Measurements from ENCODE around the gene TRPC4AP.
"Not testable (repeated sequence)": the region's sequence is repeated elsewhere in the genome, so short reads cannot be mapped to it uniquely, and the experiment has no call there.

The TRPC4AP gene

GRCh38 chr20:35087355-35087754 lies 5.3 kb downstream of the TRPC4AP start:
- TF ChIP-seq, protein P1, sequence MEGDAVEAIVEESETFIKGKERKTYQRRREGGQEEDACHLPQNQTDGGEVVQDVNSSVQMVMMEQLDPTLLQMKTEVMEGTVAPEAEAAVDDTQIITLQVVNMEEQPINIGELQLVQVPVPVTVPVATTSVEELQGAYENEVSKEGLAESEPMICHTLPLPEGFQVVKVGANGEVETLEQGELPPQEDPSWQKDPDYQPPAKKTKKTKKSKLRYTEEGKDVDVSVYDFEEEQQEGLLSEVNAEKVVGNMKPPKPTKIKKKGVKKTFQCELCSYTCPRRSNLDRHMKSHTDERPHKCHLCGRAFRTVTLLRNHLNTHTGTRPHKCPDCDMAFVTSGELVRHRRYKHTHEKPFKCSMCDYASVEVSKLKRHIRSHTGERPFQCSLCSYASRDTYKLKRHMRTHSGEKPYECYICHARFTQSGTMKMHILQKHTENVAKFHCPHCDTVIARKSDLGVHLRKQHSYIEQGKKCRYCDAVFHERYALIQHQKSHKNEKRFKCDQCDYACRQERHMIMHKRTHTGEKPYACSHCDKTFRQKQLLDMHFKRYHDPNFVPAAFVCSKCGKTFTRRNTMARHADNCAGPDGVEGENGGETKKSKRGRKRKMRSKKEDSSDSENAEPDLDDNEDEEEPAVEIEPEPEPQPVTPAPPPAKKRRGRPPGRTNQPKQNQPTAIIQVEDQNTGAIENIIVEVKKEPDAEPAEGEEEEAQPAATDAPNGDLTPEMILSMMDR (IDR thresholded peaks at IDR 0.05): no peak
- no peak overlapping the region for H3K27ac ChIP-seq
- no peak for DNase-seq (ENCODE audit: low spot score)
- no peak overlapping the region for H3K4me3 ChIP-seq

DNA sequence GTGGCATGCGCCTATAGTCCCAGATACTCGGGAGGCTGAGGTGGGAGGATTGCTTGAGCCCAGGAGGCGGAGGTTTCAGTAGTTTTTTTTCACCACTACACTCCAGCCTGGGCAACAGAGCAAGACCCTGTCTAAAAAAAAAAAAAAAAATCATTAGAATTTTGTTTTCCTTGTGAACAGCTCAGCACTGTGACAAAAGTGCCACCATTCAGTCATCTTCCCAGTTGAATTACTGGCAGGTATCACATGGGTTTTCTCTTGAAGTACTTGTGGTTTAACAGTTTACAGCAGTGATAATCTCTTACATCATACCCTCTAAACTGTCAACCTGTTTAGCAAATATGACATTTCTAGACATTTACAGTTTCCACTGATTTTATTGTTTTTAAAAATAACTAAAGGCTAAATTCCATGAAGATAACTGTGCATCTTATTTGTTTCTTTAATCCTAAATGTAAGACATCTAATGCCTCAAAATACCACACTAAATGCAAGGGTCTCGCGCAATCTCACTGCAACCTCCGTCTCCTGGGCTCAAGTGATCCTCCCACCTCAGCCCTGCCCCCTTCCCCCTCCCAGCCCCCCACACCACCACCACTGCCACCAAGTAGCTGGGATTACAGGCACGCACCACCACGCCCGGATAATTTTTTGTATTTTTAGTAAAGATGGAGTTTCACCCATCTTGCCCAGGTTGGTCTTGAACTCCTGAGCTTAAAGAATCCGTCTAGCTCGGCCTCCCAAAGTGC lies 7.0 kb downstream of the TRPC4AP start:
- Histone ChIP-seq H3K4me3 (no peak overlapping the region), H3K27ac (no peak overlapping the region)
- TF ChIP-seq, protein P1 (IDR thresholded peaks at IDR 0.05): no peak
- no peak for DNase-seq (ENCODE audit: low spot score)

- no peak for DNase-seq (ENCODE audit: low spot score)
- H3K27ac ChIP-seq: no peak overlapping the region
- H3K4me3 ChIP-seq: no peak overlapping the region
- TF ChIP-seq, protein P1 (IDR thresholded peaks at IDR 0.05): no peak
Observed at GRCh38 chr20:35084998-35085397, 7.6 kb downstream of the TRPC4AP start.

DNA sequence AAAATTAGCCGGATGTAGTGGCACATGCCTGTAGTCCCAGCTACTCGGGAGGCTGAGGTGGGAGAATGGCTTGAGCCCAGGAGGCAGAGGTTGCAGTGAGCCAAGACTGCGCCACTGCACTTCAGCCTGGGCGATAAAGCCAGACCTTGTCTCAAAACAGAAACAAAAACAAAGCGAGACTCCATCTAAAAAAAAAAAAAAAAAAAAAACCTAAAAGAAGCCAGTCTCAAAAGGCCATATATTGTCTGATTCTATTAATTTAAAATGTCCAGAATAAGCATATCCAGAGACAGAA lies 12.3 kb downstream of the TRPC4AP start:
- H3K4me3 ChIP-seq; DNase-seq (ENCODE audit: low spot score); H3K27ac ChIP-seq: not testable (repeated sequence)

- Histone ChIP-seq H3K4me3 (no peak overlapping the region), H3K27ac (no peak overlapping the region)
- TF ChIP-seq, protein P1 (IDR thresholded peaks at IDR 0.05): no peak
- no peak for DNase-seq (ENCODE audit: low spot score)
Observed at GRCh38 chr20:35079472-35080347, 12.9 kb downstream of the TRPC4AP start.

- Histone ChIP-seq H3K4me3 (no peak overlapping the region), H3K27ac (no peak overlapping the region)
- DNase-seq (ENCODE audit: low spot score): no peak
- TF ChIP-seq, protein P1 (IDR thresholded peaks at IDR 0.05): no peak
Observed at GRCh38 chr20:35077872-35078271, 14.7 kb downstream of the TRPC4AP start.

- TF ChIP-seq, protein P1 (IDR thresholded peaks at IDR 0.05): no peak
- DNase-seq (ENCODE audit: low spot score): no peak
- Histone ChIP-seq H3K27ac (no peak overlapping the region), H3K4me3 (no peak overlapping the region)
Observed at GRCh38 chr20:35077341-35077740, 15.3 kb downstream of the TRPC4AP start.

GRCh38 chr20:35071436-35072153 lies 21.0 kb downstream of the TRPC4AP start:
- H3K27ac ChIP-seq; H3K4me3 ChIP-seq; DNase-seq (ENCODE audit: low spot score): not testable (repeated sequence)
